HG03139 (cell line): ENCODE measurements around the gene PRKCA.
"Not testable (repeated sequence)": the region's sequence is repeated elsewhere in the genome, so short reads cannot be mapped to it uniquely, and the experiment has no call there.

Source experiments
- ATAC-seq: cut with Tn5 transposase; IDR thresholded peaks from one replicate; pipeline ENCODE4 v1.9.1; 2021; ENCODE audit not compliant: unreplicated experiment

PRKCA gene

GRCh38 chr17:66349521-66350254 lies 47.3 kb downstream of the PRKCA start:
- no peak for ATAC-seq

DNA sequence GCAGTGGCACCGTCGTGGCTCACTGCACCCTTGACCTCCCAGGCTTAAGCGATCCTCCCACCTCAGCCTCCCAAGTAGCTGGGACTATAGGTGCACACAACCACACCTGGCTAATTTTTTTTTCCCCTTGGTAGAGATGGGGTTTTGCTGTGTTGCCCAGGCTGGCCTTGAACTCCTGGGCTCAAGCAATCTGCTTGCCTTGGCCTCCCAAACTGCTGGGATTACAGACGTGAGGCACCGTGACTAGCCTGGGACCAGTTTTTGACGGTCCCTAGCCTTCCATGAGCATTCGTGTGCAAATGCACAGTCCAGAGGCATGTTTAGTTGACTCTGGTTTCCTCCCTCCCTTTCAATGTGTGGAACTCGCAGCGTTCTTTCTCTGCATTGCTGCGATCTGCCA lies 48.2 kb downstream of the PRKCA start:
- not testable (repeated sequence) for ATAC-seq

DNA sequence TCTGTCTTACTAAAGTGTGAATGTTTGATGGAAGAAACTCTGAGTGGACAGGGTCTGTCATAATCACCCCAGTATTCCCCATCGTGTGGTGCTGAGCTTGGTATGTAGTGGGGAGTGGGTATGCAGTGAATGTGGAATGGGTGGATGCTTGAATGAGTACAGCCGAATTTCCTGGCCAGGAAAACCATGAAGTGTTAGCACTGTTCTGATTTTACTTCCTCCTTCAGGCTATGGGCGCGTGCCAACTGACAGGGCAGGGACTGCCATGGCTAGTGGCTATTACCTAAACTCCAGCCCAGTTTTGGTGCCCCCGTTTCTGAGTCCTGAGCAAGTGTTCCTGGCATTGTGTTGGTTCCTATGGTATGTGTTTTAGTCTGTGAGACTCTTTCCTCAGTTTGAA lies 48.6 kb downstream of the PRKCA start:
- ATAC-seq, result no peak

DNA sequence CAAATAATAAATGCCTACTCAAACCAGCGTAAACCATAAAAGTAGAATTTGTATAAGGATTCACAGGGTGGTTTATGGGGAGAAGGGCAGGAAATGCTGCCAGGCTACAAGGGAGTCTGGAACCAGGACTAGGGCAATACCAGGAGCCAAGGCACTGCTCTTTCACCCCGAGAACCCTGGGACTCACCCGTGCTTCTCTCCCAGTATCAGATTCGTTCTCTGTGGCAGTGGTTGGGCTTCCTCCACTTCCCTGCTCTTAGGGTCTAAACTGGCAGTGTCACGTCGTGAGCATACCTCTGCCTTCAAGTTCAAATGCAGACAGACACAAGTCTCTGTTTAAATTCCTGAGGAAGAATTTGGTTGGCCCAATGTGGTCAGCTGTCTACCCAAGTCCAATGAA lies 49.3 kb downstream of the PRKCA start:
- no peak for ATAC-seq

GRCh38 chr17:66353937-66354401 lies 51.6 kb downstream of the PRKCA start:
- no peak for ATAC-seq

DNA sequence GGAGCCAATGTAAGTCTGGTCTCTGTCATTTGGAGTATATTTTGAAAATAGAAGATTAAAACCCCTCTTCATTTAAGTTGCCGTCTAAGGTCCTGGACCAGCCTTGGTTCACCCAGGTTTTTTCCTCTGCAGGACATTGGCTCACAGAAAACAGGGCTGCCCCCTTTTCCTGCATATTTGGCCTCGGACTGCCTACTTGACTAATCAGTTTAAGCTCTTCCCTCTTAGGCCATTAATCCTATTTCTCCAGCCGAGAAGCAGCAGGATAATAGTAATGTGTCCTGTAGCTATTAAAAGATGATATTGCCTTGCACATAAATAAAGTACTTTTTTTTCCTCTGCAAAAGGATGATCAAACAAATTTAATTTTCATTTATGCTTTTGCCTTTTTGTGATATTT lies 52.1 kb downstream of the PRKCA start:
- no peak for ATAC-seq

DNA sequence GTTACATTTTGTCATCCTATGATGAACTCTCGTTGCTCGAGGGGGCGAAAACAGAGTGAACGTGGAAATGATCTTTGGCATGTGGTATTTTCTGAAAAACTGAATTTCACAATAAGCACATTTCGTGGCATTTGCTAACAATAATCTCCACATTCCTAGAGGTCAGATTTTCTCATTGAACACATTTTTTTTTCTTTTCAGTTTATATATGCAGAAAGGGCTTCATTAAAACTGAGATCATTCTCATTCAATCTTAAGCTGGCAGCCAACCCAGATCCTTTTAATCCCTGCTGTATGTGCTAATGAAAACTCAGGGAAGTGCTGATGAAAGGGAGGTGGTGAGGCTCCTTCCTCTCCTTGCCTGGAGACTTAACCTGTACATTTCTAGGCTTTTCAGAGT lies 52.6 kb downstream of the PRKCA start:
- no peak for ATAC-seq

DNA sequence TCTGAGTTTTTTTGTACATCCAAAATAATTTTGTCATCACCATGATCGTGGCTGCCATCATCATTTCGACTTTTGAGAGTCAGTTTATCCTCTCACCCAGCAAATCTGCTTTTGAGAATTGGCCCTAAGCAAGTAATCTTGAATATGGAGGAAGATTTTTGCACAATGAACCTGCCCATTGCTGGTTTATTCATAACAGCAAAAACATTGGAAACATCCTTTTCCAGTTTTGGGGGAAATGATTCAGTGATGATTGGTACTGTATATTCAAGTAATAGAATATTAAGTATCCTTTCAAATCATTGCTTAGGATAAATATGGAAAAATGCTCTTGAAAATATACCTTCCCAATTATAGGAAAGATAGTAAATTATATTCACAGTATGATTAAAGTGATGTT lies 53.1 kb downstream of the PRKCA start:
- ATAC-seq, result no peak

GRCh38 chr17:66357037-66357436 lies 54.6 kb downstream of the PRKCA start:
- no peak for ATAC-seq

DNA sequence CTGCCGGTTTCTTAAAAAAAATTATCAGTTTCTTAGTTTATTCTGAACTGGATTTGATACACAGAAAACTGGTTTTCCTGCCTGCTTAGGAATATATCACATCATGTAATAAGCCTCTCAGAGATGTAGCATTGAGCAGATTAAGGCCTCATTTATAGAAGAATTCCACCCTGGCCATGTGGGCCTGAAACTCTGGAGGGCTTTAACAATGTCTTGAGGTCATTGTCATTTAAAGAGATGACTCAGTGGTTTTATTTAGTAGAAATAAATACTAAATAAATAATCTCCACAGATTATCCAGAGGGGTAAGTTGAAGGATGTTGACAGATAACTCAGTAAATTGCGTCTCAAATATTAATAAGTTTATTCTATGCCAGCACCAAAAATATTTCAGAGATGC lies 56.9 kb downstream of the PRKCA start:
- ATAC-seq, result no peak

DNA sequence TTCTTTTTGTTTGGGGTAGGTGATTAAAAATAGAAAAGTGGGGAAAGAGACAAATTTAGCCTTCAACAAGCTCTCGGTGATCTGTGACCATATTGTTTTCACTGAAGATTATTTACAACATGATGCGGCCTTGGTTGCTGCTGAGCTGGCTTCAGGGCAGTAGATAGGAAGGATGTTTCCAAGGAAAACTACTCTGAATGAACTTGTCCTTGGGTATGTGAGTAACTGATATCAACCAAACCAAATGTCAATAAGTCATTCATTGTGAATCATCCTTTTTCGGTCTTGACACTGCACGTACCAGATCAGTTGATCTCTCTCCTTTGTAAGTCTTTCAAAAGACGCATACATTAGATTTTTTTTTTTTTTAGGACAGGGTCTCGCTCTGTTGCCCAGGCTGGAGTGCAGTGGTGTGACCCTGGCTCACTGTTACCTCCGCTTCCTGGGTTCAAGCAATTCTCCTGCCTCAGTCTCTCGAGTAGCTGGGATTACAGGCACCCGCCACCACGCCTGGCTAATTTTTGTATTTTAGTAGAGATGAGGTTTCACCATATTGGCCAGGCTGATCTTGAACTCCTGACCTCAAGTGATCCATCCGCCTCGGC lies 58.6 kb downstream of the PRKCA start:
- not testable (repeated sequence) for ATAC-seq

DNA sequence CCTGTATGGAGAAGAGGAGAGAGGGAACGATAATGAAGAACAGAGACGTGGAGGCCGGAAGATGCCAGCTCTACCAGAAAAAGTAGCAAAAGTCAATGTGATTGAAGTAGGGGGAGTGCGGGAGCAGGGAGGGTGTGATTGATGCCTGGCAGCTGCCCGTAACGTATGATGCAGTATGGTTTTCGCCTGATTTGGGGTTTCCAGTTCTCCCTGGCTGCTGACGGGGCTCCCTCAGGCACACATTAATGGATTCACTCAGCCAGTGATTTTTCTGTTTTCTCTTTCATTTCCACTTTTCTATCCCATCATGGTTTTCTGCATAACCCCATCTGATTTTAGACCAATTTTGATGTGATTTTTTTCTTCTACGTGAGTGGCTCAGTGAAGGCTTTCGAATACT lies 62.1 kb downstream of the PRKCA start:
- no peak for ATAC-seq

DNA sequence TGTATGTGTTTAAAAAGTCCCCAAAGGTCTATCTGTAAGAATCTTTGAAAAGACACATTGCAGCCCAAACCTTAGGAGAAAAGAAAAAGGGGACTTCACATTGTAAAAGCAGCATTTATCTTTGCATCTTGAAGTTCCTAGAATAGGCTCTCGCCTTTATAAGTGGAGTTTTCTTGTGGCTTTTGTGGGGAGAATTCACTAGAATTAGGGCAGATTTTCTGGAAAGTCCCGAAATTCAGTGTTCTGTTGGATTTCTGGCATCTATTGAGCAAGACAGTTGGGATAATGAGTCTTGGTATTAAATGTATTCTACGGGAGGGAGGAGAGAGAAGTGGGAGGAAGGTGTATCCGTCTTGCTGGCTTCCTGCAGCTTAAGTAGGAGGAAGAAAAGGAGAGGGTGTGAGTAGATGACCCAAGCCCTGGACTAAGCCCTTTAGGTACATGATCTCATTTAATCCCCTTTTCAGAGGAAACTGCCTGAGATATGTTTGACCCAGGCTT lies 62.6 kb downstream of the PRKCA start:
- ATAC-seq, result no peak

GRCh38 chr17:66365903-66366302 lies 63.5 kb downstream of the PRKCA start:
- ATAC-seq, result no peak

GRCh38 chr17:66367107-66367506 lies 64.7 kb downstream of the PRKCA start:
- ATAC-seq, result no peak

DNA sequence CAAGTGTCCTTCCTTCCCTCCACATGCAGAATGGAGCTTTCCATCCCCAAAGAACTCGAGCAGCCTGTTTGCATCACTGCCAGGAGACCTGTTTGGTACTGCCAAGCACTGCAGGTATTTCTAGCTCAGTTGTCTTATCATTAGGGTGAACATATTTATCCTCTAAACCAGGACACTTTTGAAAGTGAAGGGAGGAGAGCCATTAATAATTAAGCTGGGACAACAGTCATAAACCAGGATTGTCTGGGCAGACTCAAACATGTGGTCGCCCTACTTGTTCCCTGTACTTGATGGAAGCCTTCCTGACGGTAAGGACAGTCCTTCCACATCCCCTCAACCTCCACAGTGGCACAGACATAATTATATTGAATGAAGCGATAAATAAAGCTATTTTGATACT lies 67.4 kb downstream of the PRKCA start:
- ATAC-seq, result no peak

- no peak for ATAC-seq
Observed at GRCh38 chr17:66371561-66371960, 69.1 kb downstream of the PRKCA start.

DNA sequence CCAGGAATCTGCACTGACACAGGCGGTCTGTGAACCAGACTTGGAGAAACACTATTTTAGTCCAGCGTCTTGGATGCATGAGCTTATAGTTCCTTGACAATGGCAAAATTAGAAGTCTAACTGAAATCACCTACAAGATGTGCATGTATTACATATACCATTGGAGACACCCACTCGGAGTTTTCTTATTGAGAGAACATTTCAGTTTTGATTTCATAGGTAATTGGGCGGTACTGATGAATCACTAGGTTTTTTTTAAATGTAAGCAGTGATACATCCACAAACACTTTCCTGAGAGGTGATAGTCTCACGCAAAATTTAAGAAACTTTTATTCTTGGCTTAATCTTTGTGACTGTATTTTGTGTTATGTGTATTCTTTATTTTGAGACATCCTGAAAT lies 69.8 kb downstream of the PRKCA start:
- no peak for ATAC-seq

DNA sequence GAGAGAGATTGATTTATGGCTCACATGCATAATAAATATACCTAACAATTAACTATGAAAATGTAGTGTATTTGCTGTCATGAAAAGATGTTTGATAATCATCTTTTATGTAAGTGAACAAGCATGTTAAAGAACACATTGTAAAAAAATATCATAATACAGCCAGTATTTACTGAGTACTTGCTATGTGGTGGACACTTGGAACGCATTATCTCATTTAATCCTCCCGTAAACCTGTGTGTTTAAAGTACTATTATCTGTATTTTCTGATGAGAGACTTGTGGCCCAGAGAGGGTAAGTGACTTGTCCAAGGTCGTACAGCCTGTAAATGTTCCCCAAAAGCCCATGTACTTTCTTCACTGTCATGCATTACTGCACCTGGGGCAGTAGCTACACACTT lies 70.7 kb downstream of the PRKCA start:
- no peak for ATAC-seq

DNA sequence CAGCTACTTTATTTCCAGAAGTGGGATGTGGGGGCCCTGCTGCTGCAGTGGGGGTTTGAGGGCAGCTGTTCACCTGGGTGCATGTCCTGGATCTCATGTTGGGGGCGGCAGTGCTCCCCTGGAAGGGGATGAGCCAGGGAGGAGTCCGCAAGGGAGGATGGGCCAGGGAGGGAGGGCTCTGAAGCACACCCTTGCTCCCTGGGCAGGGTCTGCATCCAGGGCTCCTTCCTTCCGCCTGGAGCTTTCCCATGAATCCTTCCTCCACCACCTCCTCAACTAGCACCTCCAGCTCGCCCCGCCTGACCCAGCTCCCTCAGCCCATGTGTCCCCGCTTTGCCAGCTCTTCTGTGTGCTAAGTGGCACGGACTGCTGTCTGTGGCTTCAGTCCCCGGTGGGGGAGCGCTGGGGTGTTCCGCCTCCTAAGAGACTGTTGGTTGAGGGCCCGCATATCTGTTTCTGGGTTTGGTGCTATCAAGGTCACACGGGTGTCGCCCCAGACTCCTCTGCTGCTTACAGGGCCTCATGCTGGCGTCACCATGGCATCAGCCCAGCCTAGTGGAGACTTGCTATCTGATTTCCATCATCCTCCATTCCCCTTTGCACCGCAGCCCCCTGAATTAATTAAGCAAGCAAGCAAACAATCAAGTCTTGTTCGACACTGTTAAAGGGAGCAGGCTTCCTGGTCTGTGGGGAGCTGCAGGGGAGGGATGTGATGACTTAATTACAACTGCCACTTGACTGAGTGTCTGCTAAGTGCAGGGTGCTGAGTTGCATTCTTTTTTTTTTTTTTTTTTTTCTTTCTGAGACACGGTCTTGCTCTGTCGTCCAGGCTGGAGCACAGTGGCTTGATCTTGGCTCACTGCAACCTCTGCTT lies 71.8 kb downstream of the PRKCA start:
- no peak for ATAC-seq

GRCh38 chr17:66375121-66375520 lies 72.7 kb downstream of the PRKCA start:
- ATAC-seq, result no peak

- ATAC-seq, result no peak
Observed at GRCh38 chr17:66378296-66378695, 75.9 kb downstream of the PRKCA start.
